T-cell (primary cell): ENCODE data around the gene YTHDF1. TPM values are rescaled to one million over a fixed set of nuclear protein-coding genes. Genes with fewer than 3 reads are reported as not detected.

Source experiments
- ATAC-seq, 4 experiments: fragments of 200-7000 bp in 3 of 4; fragments of 150-1000 bp in 1 of 4; cut with Tn5 transposase; replicated peaks in 1 of 4; 1 replicate in 3 of 4; 2 replicates in 1 of 4; pipeline ENCODE4 v1.10.0; 2021; ENCODE audit warnings: moderate library complexity in 3 of 4, mild to moderate bottlenecking in 2 of 4, moderate number of reproducible peaks in 1 of 4
- CTCF ChIA-PET, 2 donors: fragments of 300-600 bp; sonication (Branson Sonifier 250); formaldehyde crosslinking; loops; one replicate each; lab custom pipeline; 2022; ENCODE audit warnings: antibody characterized with exemption in 2 of 2; lab: Charles Lee
- POLR2A ChIA-PET, 2 donors: fragments of 300-600 bp; sonication (Branson Sonifier 250); formaldehyde crosslinking; loops; one replicate each; lab custom pipeline; 2022; ENCODE audit warnings: antibody characterized with exemption in 2 of 2; lab: Charles Lee
- DNase-seq, 35 experiments: peaks; one replicate each; pipeline versions ENCODE4 v3.0.0 to v3.0.0-alpha.2; 2013 to 2023
- H3K27ac ChIP-seq: one replicate; pipeline ENCODE4 v1.5.1; 2013; ENCODE audit warnings: low read length
- H3K27me3 ChIP-seq, 2 experiments: replicated peaks in 1 of 2; 1 replicate in 1 of 2; 2 replicates in 1 of 2; pipeline versions ENCODE4 v1.6.1 to v1.7.0; 2013; ENCODE audit warnings: low read length in 1 of 2, mixed read lengths in 1 of 2; ENCODE audit not compliant: control insufficient read depth in 2 of 2, insufficient read depth in 2 of 2; ENCODE audit errors: extremely low read depth in 1 of 2
- H3K36me3 ChIP-seq, 2 donors: 1 replicate in 1 of 2; 2 replicates in 1 of 2; pipeline versions ENCODE4 v1.6.1 to v1.7.0; 2013; ENCODE audit warnings: low read length in 1 of 2; ENCODE audit not compliant: control insufficient read depth in 2 of 2, insufficient read depth in 1 of 2; ENCODE audit errors: extremely low read depth in 1 of 2
- H3K4me1 ChIP-seq, 2 experiments: 1 replicate in 1 of 2; 2 replicates in 1 of 2; pipeline versions ENCODE4 v1.6.1 to v1.7.0; 2013; ENCODE audit warnings: low read length in 2 of 2, mixed read lengths in 1 of 2; ENCODE audit not compliant: insufficient read depth in 2 of 2, control insufficient read depth in 1 of 2; ENCODE audit errors: extremely low read depth in 1 of 2
- H3K4me3 ChIP-seq, 2 donors: 1 replicate in 1 of 2; 2 replicates in 1 of 2; pipeline versions ENCODE4 v1.5.1 to v1.7.0; 2013; ENCODE audit warnings: mild to moderate bottlenecking in 2 of 2, low read length in 1 of 2, moderate library complexity in 1 of 2; ENCODE audit not compliant: control insufficient read depth in 1 of 2; ENCODE audit errors: extremely low read depth in 1 of 2
- H3K9me3 ChIP-seq: 2 replicates; pipeline ENCODE4 v1.7.0; 2013
- H3K27ac Mint-ChIP-seq, 2 donors: one replicate each; pipeline ENCODE4 v1.8.0; 2020 to 2021; ENCODE audit warnings: mild to moderate bottlenecking in 2 of 2, mixed read lengths in 2 of 2
- H3K27me3 Mint-ChIP-seq, 2 donors: one replicate each; pipeline ENCODE4 v1.8.0; 2021 to 2022; ENCODE audit warnings: mixed read lengths in 2 of 2
- H3K36me3 Mint-ChIP-seq: one replicate; pipeline ENCODE4 v1.8.0; 2021; ENCODE audit warnings: mixed read lengths
- H3K4me1 Mint-ChIP-seq, 3 donors: one replicate each; pipeline ENCODE4 v1.8.0; 2020 to 2022; ENCODE audit warnings: mixed read lengths in 3 of 3, mild to moderate bottlenecking in 1 of 3
- H3K4me3 Mint-ChIP-seq, 3 donors: one replicate each; pipeline ENCODE4 v1.8.0; 2020 to 2022; ENCODE audit warnings: mild to moderate bottlenecking in 3 of 3, mixed read lengths in 3 of 3, moderate library complexity in 3 of 3
- H3K9me3 Mint-ChIP-seq, 3 donors: one replicate each; pipeline ENCODE4 v1.8.0; 2020 to 2022; ENCODE audit warnings: mixed read lengths in 3 of 3
- WGBS: methylation state at CpG from one replicate; pipeline ENCODE4 v1.1.5; 2013; ENCODE audit warnings: missing lambda C conversion rate; ENCODE audit not compliant: insufficient coverage; 5-methylcytosine and 5-hydroxymethylcytosine counted together
- total RNA-seq, 35 experiments: library from RNA in 6 of 35; stranded (reverse) in 6 of 35; fragments of 120-200 nt in 1 of 35; gene quantifications; one replicate each; pipeline versions ENCODE4 v1.2.1 to v1.2.4 and lab custom pipeline; 2013 to 2026

YTHDF1 gene
- total RNA-seq, 5 donors from 2014 or later (not counting 1 experiment from before 2014, with no cell fraction given) = 36.7 to 44.5 (median 42.2) TPM

GRCh38 chr20:63202811-63203526, 13.0 kb downstream of the YTHDF1 start:
- peaks cover 15 to 67% of the 10 kb centered on the region in 2 donors for H3K36me3 ChIP-seq

DNA sequence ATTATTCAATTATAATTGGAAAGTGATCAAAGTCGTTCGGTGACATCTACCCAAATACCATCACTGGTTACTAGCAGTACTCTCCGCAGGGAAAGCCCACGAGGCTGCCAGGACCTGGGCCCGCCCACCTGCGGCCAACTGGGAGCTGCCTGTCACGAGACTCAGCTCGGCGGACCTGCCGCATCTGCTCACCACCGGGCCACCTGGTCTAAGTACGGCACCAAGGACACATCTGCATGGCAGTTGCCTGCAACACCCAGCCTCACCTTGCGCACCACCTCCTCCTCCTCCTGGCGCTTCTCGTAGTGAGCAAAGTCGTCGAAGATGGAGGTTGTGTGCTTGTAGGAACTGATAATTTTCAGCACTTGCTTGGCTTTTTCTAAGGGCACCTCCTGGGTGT, 13.9 kb downstream of the YTHDF1 start:
- peaks cover 0 to 6% of the 10 kb centered on the region in 2 experiments for H3K4me1 ChIP-seq
- no peak for ATAC-seq
- H3K4me3 ChIP-seq = no peak overlapping the region
- DNase-seq = no peak
- H3K27ac Mint-ChIP-seq = no peak overlapping the region
- POLR2A ChIA-PET = no interaction called here
- 96% methylated on average over 10 of the region's 17 CpGs for WGBS
- H3K27me3 ChIP-seq = no peaks in the 10 kb centered on the region
- H3K36me3 Mint-ChIP-seq = peaks cover 29% of the 10 kb centered on the region
- H3K9me3 ChIP-seq = no peaks in the 10 kb centered on the region
- H3K27me3 Mint-ChIP-seq = no peaks in the 10 kb centered on the region
- peaks cover 33 to 56% (median 43%) of the 10 kb centered on the region in 3 donors for H3K4me1 Mint-ChIP-seq
- H3K36me3 ChIP-seq = peaks cover 12 to 68% of the 10 kb centered on the region in 2 donors
- CTCF ChIA-PET = no interaction called here
- no peak overlapping the region for H3K27ac ChIP-seq
- H3K9me3 Mint-ChIP-seq = no peaks in the 10 kb centered on the region
- H3K4me3 Mint-ChIP-seq = no peak overlapping the region

More at GRCh38 chr20:63202811-63203526, 13.0 kb downstream of the YTHDF1 start:
- Histone ChIP-seq H3K27me3 (no peaks in the 10 kb centered on the region), H3K4me1 (peaks cover 0 to 6% of the 10 kb centered on the region in 2 experiments), H3K27ac (no peak overlapping the region), H3K9me3 (no peaks in the 10 kb centered on the region), H3K4me3 (no peak overlapping the region)
- Mint-ChIP-seq H3K9me3 (no peaks in the 10 kb centered on the region), H3K4me1 (peaks cover 24 to 53% (median 36%) of the 10 kb centered on the region in 3 donors), H3K27me3 (no peaks in the 10 kb centered on the region), H3K27ac (no peak overlapping the region), H3K4me3 (no peak overlapping the region), H3K36me3 (peaks cover 33% of the 10 kb centered on the region)
- WGBS = 96% methylated on average over 25 of the region's 29 CpGs
- ChIA-PET POLR2A (no interaction called here), CTCF (no interaction called here)
- ATAC-seq = no peak
- no peak for DNase-seq

- H3K27ac Mint-ChIP-seq = no peak overlapping the region
- H3K4me1 Mint-ChIP-seq = peaks cover 24 to 53% (median 43%) of the 10 kb centered on the region in 3 donors
- ChIA-PET POLR2A (interaction anchor here in 1 of 2 donors (0.7 kb wide), 1 partner anchor 1195 kb away, joined by 9 read pairs; no protein-coding TSS in a partner anchor), CTCF (no interaction called here)
- Histone ChIP-seq H3K36me3 (peaks cover 9 to 55% of the 10 kb centered on the region in 2 donors), H3K4me3 (no peak overlapping the region), H3K4me1 (peaks cover 0 to 6% of the 10 kb centered on the region in 2 experiments), H3K27me3 (no peaks in the 10 kb centered on the region), H3K9me3 (no peaks in the 10 kb centered on the region), H3K27ac (no peak overlapping the region)
- H3K9me3 Mint-ChIP-seq = no peaks in the 10 kb centered on the region
- no peak for DNase-seq
- WGBS = 97% methylated on average over 5 of the region's 7 CpGs
- H3K27me3 Mint-ChIP-seq = no peaks in the 10 kb centered on the region
- no peak for ATAC-seq
- H3K36me3 Mint-ChIP-seq = peaks cover 34% of the 10 kb centered on the region
- no peak overlapping the region for H3K4me3 Mint-ChIP-seq
Measured at GRCh38 chr20:63198606-63199005, 17.3 kb downstream of the YTHDF1 start.

DNA sequence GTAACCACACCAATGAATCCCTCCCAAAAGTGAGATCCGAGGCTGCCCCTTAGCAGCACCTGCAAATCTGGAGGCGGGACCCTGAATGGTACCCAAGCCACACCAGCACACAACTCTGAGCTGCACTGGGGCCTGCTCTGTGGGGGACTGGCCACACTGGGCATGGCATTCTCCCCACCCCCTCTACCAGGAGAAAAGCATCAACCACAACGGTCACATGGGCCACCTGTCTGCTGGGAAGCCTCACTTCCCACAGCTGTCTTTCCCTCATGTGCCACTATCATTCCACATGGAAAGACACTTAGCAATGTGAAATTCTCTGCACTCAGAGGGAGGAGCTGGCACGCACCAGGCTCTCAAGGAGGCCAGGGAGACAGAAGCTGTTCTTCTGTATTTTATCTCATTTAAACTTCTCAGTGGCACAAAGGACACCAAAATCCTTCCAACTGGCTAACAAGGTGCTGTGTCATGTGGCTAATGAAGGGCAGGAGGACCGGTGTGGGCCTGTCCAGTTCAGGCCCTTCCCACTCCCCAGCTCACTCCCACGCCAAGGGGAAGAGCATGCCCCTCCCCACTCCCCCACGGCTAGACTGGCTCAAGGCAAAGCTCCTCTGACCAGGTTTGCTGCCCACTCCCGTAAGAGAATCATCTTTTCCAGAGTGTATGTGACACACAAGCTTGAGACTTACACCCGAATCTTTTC, 19.0 kb downstream of the YTHDF1 start:
- WGBS = 87% methylated on average over 7 of the region's 9 CpGs
- Histone ChIP-seq H3K4me3 (no peak overlapping the region), H3K27me3 (no peaks in the 10 kb centered on the region), H3K9me3 (no peaks in the 10 kb centered on the region), H3K4me1 (peaks cover 0 to 6% of the 10 kb centered on the region in 2 experiments), H3K27ac (no peak overlapping the region), H3K36me3 (peaks cover 4 to 38% of the 10 kb centered on the region in 2 donors)
- Mint-ChIP-seq H3K27ac (no peak overlapping the region), H3K4me3 (no peak overlapping the region), H3K4me1 (peaks cover 22 to 49% (median 43%) of the 10 kb centered on the region in 3 donors), H3K27me3 (no peaks in the 10 kb centered on the region), H3K9me3 (no peaks in the 10 kb centered on the region), H3K36me3 (peaks cover 28% of the 10 kb centered on the region)
- CTCF ChIA-PET = interaction anchor here in 1 of 2 donors (0.6 kb wide), 1 partner anchor 326 kb away, joined by 3 read pairs; no protein-coding TSS in a partner anchor
- ATAC-seq (no peak), DNase-seq (no peak)
- POLR2A ChIA-PET = no interaction called here

DNA sequence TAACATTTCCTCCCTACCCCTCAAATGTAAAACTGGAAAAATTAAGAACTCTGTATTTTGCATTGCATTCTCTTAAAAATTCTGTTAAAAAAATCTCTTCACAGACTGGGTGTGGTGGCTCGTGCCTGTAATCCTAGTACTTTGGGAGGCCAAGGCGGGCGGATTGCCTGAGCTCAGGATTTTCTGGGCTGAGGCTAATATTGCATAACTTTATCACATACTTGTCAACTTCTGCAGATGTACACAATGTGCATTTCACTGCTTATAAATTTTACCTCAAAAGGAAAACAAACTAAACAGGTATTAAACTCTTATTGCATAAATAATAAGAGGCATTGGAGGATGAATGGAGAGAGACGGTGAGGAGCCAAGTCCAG, 21.1 kb downstream of the YTHDF1 start:
- no peak for ATAC-seq
- no peaks in the 10 kb centered on the region for H3K9me3 ChIP-seq
- no CpG with 5 or more reads among the region's 4 CpGs for WGBS
- no peak overlapping the region for H3K27ac ChIP-seq
- Mint-ChIP-seq H3K36me3 (peaks cover 21% of the 10 kb centered on the region), H3K9me3 (no peaks in the 10 kb centered on the region), H3K4me1 (peaks cover 21 to 34% (median 33%) of the 10 kb centered on the region in 3 donors), H3K27ac (no peak overlapping the region), H3K27me3 (no peaks in the 10 kb centered on the region), H3K4me3 (no peak overlapping the region)
- H3K4me3 ChIP-seq = no peak overlapping the region
- ChIA-PET POLR2A (no interaction called here), CTCF (no interaction called here)
- peaks cover 0 to 6% of the 10 kb centered on the region in 2 experiments for H3K4me1 ChIP-seq
- H3K36me3 ChIP-seq = peaks cover 4 to 24% of the 10 kb centered on the region in 2 donors
- no peaks in the 10 kb centered on the region for H3K27me3 ChIP-seq
- DNase-seq = no peak

DNA sequence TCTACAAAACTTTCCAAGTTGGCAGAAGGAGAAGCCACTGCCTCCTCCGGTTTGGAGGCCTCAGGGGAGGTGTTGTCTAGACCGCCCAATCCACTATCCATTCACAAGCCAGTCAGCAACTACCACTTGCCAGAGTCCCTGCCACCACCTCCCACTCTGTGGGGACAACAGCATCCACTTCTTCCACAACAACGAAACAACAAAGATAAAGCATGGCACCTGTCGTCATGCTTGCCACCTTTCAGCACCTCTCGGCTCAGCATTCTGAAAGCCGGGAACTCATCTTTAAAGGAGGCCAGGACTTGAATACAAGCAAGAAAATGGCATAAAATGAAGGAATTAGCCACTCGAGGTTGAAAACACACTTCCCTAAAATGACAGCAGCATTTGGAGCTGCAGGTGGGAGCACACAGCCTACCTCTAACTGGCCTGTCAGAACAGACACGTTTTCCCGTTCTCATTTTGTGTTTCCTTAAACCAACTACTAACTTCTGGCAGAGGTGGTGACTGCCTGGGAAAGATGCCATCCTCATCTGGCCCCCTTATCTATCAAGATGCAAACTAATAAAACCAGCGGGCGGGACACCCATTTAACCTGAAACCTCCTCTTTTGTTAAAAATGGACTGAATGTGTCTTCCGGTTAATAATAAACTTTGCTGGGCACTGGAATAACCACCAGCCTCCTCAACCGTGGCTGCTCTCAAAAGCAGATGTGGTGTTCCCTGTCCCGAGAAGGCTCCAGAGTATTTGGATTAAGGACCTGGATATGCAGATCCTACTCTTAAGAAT, 21.7 kb downstream of the YTHDF1 start:
- ChIA-PET POLR2A (no interaction called here), CTCF (no interaction called here)
- Histone ChIP-seq H3K4me3 (no peak overlapping the region), H3K36me3 (peaks cover 4 to 24% of the 10 kb centered on the region in 2 donors), H3K4me1 (peaks cover 0 to 2% of the 10 kb centered on the region in 2 experiments), H3K27me3 (no peaks in the 10 kb centered on the region), H3K27ac (no peak overlapping the region), H3K9me3 (no peaks in the 10 kb centered on the region)
- no peaks in the 10 kb centered on the region for H3K27me3 Mint-ChIP-seq
- DNase-seq = no peak
- H3K9me3 Mint-ChIP-seq = no peaks in the 10 kb centered on the region
- H3K27ac Mint-ChIP-seq = no peak overlapping the region
- ATAC-seq = no peak
- no peak overlapping the region for H3K4me3 Mint-ChIP-seq
- 80% methylated on average over 7 of the region's 14 CpGs for WGBS
- H3K36me3 Mint-ChIP-seq = peaks cover 21% of the 10 kb centered on the region
- peaks cover 16 to 29% (median 28%) of the 10 kb centered on the region in 3 donors for H3K4me1 Mint-ChIP-seq
